Neural cell (in vitro differentiated cells): Measurements from ENCODE around the gene AGAP3. TPM values are rescaled to one million over a fixed set of nuclear protein-coding genes. Genes with fewer than 3 reads are reported as not detected.

ENCODE experiments used
- H2AFZ ChIP-seq: fragments of 200-600, 300-800 bp; sonication (generic), shearing (Covaris generic); 2 replicates; pipeline ENCODE4 v1.6.0; 2014; ENCODE audit warnings: low read depth, mild to moderate bottlenecking, antibody characterized with exemption, low read length, moderate library complexity
- H3F3A ChIP-seq: fragments of 200-600 bp; shearing (Covaris generic); 2 replicates; pipeline ENCODE4 v1.6.1; 2016; ENCODE audit warnings: mild to moderate bottlenecking, moderate library complexity, mixed read lengths, antibody characterized with exemption, low read length; ENCODE audit not compliant: insufficient read depth, poor library complexity, severe bottlenecking
- H3K27ac ChIP-seq: fragments of 200-600, 300-800 bp; sonication (generic), shearing (Covaris generic); 2 replicates; pipeline ENCODE4 v1.5.1; 2014; ENCODE audit warnings: mild to moderate bottlenecking, low read length, moderate library complexity
- H3K27me3 ChIP-seq: fragments of 300-800, 200-600 bp; sonication (generic), shearing (Covaris generic); 2 replicates; pipeline ENCODE4 v1.6.0; 2014; ENCODE audit warnings: mild to moderate bottlenecking, low read depth, low read length, moderate library complexity; ENCODE audit not compliant: insufficient read depth
- H3K36me3 ChIP-seq: fragments of 300-800, 200-600 bp; sonication (generic), shearing (Covaris generic); 2 replicates; pipeline ENCODE4 v1.5.1; 2014; ENCODE audit warnings: mild to moderate bottlenecking, antibody characterized with exemption, low read length, moderate library complexity; ENCODE audit not compliant: insufficient read depth
- H3K4me2 ChIP-seq: fragments of 300-800, 200-600 bp; sonication (generic), shearing (Covaris generic); 2 replicates; pipeline ENCODE4 v1.6.0; 2014; ENCODE audit warnings: mild to moderate bottlenecking, low read length
- H3K4me3 ChIP-seq: fragments of 300-800, 200-600 bp; sonication (generic), shearing (Covaris generic); 2 replicates; pipeline ENCODE4 v1.5.1; 2014; ENCODE audit warnings: mild to moderate bottlenecking, low read length, moderate library complexity
- H3K79me2 ChIP-seq: fragments of 200-600 bp; shearing (Covaris generic); replicated peaks from 2 replicates; pipeline ENCODE4 v1.6.0; 2014; ENCODE audit warnings: mild to moderate bottlenecking, low read length, moderate library complexity; ENCODE audit not compliant: insufficient read depth
- H3K9ac ChIP-seq: fragments of 300-800, 200-600 bp; sonication (generic), shearing (Covaris generic); 2 replicates; pipeline ENCODE4 v1.6.1; 2016; ENCODE audit warnings: mild to moderate bottlenecking, low read length, mixed read lengths
- H3K9me2 ChIP-seq: fragments of 200-600 bp; shearing (Covaris generic); 2 replicates; pipeline ENCODE4 v1.6.1; 2016; ENCODE audit warnings: mild to moderate bottlenecking, low read length, mixed read lengths; ENCODE audit not compliant: insufficient read depth
- H3K9me3 ChIP-seq: fragments of 200-600, 300-800 bp; sonication (generic), shearing (Covaris generic); 2 replicates; pipeline ENCODE4 v1.6.1; 2016; ENCODE audit warnings: mild to moderate bottlenecking, mixed run types, low read length, moderate library complexity, mixed read lengths
- H4K20me1 ChIP-seq: fragments of 200-600 bp; shearing (Covaris generic); 2 replicates; pipeline ENCODE4 v1.6.1; 2016; ENCODE audit warnings: mild to moderate bottlenecking, mixed run types; ENCODE audit not compliant: insufficient read depth
- EP300 ChIP-seq: fragments of 450-650 bp; conservative IDR thresholded peaks from 2 replicates; pipeline ENCODE4 v1.6.1; 2014; ENCODE audit warnings: antibody characterized with exemption, mild to moderate bottlenecking, moderate library complexity; ENCODE audit not compliant: poor library complexity, severe bottlenecking
- EZH2 ChIP-seq: fragments of 200-600, 300-800 bp; shearing (Covaris generic), sonication (generic); IDR thresholded peaks from 2 replicates; pipeline ENCODE4 v1.6.1; 2014; ENCODE audit warnings: antibody characterized with exemption, low read length, borderline replicate concordance, mild to moderate bottlenecking; ENCODE audit not compliant: insufficient read depth, poor library complexity, severe bottlenecking
- MXI1 ChIP-seq: fragments of 450-650 bp; conservative IDR thresholded peaks from 2 replicates; pipeline ENCODE4 v1.6.1; 2014; ENCODE audit warnings: antibody characterized with exemption, mild to moderate bottlenecking; ENCODE audit not compliant: poor library complexity, severe bottlenecking
- POLR2AphosphoS5 ChIP-seq: IDR thresholded peaks from 2 replicates; pipeline ENCODE4 v1.6.1; 2012
- RAD21 ChIP-seq: fragments of 450-650 bp; conservative IDR thresholded peaks from 2 replicates; pipeline ENCODE4 v1.6.1; 2014; ENCODE audit warnings: antibody characterized with exemption, mild to moderate bottlenecking, moderate library complexity
- REST ChIP-seq: IDR thresholded peaks from 2 replicates; pipeline ENCODE4 v1.6.1; 2012; ENCODE audit warnings: borderline replicate concordance
- SMC3 ChIP-seq: fragments of 450-650 bp; conservative IDR thresholded peaks from 2 replicates; pipeline ENCODE4 v1.6.1; 2014; ENCODE audit warnings: antibody characterized with exemption, mild to moderate bottlenecking, moderate library complexity; ENCODE audit not compliant: poor library complexity
- TAF1 ChIP-seq: IDR thresholded peaks from 2 replicates; pipeline ENCODE4 v1.6.1; 2012; ENCODE audit warnings: low read depth
- polyA plus RNA-seq: library from polyadenylated mRNA; depleted of rRNA; stranded (reverse); fragments of >200 nt; gene quantifications from 2 replicates; pipeline ENCODE4 v1.2.3, GENCODE V29; 2014
- TF ChIP-seq, protein P1 (sequence below): fragments of 450-650 bp; IDR thresholded peaks from 2 replicates; pipeline ENCODE4 v1.5.1; 2014; ENCODE audit warnings: antibody characterized with exemption, mild to moderate bottlenecking, moderate library complexity; ENCODE audit not compliant: poor library complexity, severe bottlenecking

AGAP3 gene
- polyA plus RNA-seq, 1 donor from 2014 or later: 117 TPM

DNA sequence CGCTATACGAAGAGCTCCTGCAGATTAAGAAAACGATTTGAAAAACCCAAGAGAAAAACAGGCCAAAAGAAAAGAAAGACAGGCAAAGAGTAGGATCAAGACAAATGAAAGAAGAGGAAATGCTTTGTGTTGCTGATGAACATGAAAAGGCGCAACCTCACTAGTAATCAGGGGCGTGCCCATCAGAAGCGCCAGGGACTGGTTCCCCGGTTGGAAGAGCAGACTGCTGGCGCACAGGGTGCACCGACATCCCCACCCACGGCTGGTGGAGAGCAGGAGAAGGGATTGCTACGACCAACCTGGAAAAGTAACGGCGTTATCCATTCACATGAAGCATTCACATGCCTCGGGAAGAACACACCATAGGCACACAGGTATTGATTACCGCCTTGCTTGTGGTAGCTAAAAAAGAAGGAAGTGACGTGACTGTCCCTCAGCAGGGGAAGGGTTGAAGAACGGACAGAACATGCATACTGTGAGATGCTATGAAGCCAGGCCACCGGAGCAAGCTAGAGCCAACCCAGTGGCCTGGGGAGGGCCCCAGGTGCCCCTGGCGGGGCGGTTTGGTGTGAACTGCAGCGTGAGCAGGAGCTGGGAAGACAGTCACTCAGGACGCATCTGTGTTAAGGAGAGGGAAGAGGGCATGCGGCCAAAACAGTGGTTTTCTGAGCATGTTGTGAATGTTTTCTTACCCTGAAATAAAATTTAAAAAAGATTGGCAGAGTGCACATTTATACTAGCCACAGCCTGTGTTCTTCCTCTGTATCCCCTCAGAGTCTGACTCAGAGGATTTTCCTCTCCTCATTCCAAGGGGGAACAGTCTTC, 18.3 kb downstream of the AGAP3 start:
- no peaks in the 10 kb centered on the region for H3K9me2 ChIP-seq
- no peaks in the 10 kb centered on the region for H3K36me3 ChIP-seq
- peaks cover 2% of the 10 kb centered on the region for H4K20me1 ChIP-seq
- H3K79me2 ChIP-seq: peaks cover 6% of the 10 kb centered on the region
- H3K9me3 ChIP-seq: no peaks in the 10 kb centered on the region
- H2AFZ ChIP-seq: no peak overlapping the region
- H3K9ac ChIP-seq: no peak overlapping the region
- H3K27ac ChIP-seq: no peak overlapping the region
- H3F3A ChIP-seq: no peaks in the 10 kb centered on the region
- TF ChIP-seq TAF1 (no peak), EP300 (no peak), POLR2AphosphoS5 (no peak), REST (no peak), RAD21 (no peak), SMC3 (no peak), MXI1 (no peak), EZH2 (no peak)
- TF ChIP-seq, protein P1, sequence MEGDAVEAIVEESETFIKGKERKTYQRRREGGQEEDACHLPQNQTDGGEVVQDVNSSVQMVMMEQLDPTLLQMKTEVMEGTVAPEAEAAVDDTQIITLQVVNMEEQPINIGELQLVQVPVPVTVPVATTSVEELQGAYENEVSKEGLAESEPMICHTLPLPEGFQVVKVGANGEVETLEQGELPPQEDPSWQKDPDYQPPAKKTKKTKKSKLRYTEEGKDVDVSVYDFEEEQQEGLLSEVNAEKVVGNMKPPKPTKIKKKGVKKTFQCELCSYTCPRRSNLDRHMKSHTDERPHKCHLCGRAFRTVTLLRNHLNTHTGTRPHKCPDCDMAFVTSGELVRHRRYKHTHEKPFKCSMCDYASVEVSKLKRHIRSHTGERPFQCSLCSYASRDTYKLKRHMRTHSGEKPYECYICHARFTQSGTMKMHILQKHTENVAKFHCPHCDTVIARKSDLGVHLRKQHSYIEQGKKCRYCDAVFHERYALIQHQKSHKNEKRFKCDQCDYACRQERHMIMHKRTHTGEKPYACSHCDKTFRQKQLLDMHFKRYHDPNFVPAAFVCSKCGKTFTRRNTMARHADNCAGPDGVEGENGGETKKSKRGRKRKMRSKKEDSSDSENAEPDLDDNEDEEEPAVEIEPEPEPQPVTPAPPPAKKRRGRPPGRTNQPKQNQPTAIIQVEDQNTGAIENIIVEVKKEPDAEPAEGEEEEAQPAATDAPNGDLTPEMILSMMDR: no peak
- H3K4me2 ChIP-seq: no peak overlapping the region
- no peak overlapping the region for H3K4me3 ChIP-seq
- no peaks in the 10 kb centered on the region for H3K27me3 ChIP-seq

DNA sequence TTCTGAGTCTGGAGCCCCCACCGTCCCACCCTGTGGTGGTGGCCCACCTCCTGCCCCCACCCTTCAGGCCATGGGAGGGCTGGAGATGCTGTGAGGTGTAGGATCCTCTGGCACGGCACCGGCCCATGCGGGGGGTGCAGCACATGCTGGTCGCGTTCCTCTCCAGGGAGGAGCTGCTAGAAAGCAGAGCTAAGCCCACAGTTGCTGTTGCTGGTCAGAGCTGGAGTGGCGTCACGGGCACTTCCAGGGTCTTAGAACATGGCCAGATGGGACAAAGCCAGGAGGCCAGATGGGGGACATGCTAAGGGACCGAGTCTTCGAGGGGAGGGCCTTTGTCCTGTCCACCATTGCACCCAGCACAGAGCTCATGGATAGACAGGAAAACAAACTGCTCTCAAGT, 21.6 kb downstream of the AGAP3 start:
- Histone ChIP-seq H3K27me3 (no peaks in the 10 kb centered on the region), H3K9me3 (no peaks in the 10 kb centered on the region), H3K79me2 (peaks cover 11% of the 10 kb centered on the region)

More for the DNA sequence above, 21.6 kb downstream of the AGAP3 start:
- Histone ChIP-seq H3K36me3 (no peaks in the 10 kb centered on the region), H3K9me2 (no peaks in the 10 kb centered on the region), H3K9ac (no peak overlapping the region), H2AFZ (no peak overlapping the region), H3K4me3 (no peak overlapping the region), H3F3A (no peaks in the 10 kb centered on the region), H3K4me2 (no peak overlapping the region), H4K20me1 (peaks cover 21% of the 10 kb centered on the region), H3K27ac (no peak overlapping the region)
- TF ChIP-seq RAD21 (no peak), EZH2 (no peak), EP300 (no peak), SMC3 (no peak), TAF1 (no peak), MXI1 (no peak), POLR2AphosphoS5 (no peak), REST (no peak)
- TF ChIP-seq, protein P1: no peak
